GM19025 (cell line): ENCODE results near the gene CXCL9.
"Not testable (repeated sequence)": the region's sequence is repeated elsewhere in the genome, so short reads cannot be mapped to it uniquely, and the experiment has no call there.

Experiments
- ATAC-seq: cut with Tn5 transposase; IDR thresholded peaks from one replicate; pipeline ENCODE4 v1.9.1; 2021; ENCODE audit warnings: mild to moderate bottlenecking, low read depth, moderate library complexity; ENCODE audit not compliant: unreplicated experiment

Gene CXCL9

DNA sequence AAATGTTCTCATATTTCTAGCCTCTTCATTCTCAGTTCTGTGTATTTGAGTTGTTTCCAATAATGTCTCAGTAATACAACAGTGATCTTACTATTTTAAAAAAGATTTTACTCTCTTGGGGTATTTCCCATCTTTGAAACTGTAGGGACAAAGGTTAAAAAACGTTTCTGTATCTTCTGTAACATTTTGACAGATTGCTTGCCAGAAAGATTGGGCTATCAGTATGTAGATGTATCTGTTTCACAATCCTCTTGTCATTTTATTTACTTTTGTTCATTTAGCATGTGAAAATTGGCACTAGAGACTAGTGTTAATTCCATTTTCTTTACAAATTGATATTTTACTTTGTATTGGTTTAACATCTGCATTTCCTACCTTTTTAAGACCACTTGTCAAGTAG is 6.2 kb upstream of the CXCL9 start:
- ATAC-seq = no peak

DNA sequence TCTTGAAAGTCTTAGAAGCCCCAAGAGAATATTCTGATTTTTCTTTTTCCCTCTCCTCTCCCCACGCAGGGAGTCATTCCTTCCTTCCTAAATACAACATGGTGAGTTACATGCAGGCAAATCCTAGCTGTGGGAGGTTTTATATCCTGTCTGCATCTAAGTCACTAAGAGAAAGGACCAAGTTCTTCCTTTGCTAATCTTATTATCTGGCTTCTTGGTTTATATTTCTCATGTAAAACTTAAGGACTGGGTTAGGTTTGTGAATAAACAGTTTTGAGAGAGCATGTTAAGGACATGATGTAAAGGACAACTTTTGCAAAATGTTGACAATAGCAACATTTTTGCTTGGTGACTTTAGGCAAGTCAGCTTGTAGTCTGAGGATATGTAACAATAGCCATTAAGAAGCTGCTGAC is 5.1 kb upstream of the CXCL9 start:
- no peak for ATAC-seq

DNA sequence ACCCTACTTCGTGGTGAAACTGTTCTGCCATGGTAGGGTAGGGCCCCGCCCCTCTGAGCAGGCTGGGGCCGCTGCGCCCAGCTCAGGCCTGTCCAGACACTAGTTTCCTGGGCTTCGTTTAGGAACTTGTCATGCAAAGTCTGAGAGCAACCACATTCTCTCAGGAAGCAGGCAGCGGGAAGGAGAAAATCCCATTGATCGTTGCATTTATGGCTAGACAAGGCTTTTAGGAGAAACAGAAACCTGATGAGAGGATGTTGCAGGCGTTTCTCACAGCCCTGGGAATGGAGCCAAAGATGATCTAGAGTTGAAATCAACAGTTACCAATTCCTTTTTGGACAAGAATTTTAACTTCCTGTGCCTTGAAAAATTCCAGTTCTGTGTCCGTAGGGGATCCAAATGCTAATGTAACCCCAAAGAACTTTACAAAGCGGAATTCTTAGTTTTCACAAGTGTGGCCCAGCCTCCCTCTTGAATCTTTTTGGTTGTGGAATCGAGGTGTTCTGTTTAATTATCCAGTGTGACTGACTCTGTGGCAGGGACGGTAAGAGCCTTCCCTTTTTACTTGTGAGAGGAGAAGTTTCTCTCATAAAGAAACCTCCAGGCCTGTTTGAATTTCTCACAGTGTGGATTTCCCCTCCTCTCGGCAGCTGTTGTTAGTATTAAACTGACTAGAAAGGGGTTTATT is 4.5 kb upstream of the CXCL9 start:
- ATAC-seq = peak; percentile 72

DNA sequence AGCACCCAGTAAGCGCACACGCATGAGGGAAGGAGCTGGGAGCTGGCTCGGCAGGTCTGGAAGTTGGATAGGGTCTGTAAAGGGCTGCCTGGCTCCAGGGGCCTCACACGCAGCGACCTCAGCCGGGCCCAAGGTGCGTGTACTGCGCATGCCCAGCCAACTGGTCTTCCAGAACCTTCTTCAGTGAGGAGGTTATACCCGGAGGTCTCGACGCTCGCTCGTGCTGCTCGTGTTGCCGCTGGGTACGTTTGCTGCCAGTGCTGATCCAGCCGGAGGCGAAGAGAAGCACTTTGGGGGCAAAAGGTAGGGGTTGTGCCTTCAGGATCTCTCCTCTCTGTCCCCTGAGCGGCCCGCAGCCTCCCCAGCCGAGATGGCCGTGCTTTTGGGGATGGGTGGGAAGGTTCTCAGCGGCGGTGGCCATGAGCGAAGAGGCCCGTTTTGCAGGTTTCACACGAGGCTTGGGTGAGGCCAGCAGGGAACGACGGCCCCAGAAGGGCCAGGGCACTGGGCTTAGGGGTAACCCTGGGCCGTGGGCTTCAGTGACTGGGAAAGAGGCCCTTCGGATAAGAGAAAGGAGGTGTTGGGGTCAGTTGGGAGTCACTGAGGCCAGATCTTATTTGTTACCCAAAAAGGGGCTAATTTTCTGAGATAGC is 3.8 kb upstream of the CXCL9 start:
- ATAC-seq = no peak

DNA sequence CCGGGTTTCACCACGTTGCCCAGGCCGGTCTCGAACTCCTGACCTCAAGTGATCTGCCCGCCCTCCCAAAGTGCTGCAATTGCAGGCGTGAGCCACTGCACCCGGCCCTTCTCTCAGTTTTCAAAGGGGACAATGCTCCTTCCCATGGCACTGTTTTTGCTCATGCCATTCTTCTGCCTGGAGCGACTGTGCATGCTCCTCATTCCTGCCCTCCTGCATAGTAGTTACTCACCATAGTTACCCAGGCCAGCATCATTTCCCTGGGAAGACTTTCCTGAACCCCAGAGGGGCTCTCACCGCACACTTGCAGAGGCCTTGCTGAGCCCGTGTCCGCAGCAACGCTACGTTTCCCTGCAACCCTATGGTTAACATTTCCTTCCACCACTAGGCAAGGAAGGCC is 3.3 kb upstream of the CXCL9 start:
- no peak for ATAC-seq

DNA sequence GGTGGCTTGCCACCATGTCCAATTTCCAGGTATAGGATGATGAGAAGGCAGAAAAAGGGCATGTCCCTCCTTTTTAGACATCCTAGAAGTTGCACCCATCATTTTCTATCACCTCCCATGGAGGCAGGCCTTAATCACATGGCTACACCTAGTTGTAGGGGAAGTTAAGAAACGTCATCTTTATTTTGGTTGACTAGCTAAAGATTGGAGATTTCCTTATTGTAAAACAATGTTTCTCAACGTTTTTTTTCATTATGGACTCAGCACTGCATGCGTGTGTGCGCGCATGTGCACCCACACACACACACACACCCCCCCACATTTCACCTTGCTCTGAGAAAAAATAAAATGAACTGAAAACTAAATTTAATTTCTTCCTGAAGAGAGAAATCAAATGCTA is 2.0 kb upstream of the CXCL9 start:
- no peak for ATAC-seq

DNA sequence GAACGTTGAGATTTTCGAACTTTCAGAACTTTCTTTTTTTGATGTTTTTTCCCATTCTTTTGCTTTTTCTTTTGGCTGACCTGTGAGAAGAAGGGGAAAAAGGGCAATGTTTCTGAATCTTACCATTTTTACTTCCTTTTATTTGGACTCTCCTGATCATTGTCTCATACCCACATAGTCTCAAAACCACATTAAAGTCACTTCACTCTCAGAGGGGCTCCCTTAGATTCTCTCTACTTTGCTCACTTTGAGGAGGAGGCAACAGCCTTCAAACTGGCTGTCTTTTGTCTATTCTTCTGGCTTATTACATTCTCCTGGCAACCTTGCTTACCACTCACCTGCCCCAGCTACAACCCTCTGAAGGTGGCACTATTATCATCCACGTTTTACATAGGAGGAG is 3.7 kb downstream of the CXCL9 start:
- ATAC-seq = no peak

DNA sequence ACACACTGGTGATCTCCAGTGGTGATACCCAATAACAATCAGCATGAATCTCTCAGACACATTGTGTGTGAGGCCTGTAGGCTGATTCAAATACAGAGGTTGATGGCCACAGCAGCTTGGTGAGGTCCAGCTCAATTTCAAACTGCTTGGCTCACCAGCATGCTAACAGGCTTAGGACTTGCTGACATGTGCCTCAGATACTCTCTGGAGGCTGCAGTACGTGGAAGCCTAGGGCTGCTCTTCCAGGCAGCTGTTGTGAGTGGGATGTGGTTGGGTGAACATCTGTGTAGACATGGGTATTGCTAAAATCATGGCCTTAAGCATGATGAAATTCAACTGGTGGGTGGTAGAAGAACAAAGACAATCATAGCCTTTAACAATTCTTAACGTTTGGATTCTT is 4.3 kb downstream of the CXCL9 start:
- ATAC-seq = no peak

DNA sequence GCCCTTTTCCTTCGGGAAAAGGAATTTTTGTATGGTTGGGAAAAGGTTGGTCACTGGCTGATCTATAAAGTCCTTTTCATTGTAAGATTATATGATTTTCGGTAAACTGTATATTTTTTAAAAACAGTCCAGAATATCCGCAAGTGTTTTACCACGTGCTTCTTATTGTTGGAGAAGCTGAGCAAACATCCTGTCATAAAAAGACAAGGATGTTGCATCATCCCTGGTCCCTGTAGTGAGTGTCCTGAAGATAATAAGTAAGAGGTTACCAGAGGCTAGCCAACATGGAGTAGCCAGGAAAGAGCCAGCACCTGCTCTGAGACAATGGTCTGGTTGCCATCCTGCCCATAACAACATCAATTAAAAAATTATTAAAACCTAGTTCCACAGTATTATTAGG is 5.1 kb downstream of the CXCL9 start:
- ATAC-seq = no peak

DNA sequence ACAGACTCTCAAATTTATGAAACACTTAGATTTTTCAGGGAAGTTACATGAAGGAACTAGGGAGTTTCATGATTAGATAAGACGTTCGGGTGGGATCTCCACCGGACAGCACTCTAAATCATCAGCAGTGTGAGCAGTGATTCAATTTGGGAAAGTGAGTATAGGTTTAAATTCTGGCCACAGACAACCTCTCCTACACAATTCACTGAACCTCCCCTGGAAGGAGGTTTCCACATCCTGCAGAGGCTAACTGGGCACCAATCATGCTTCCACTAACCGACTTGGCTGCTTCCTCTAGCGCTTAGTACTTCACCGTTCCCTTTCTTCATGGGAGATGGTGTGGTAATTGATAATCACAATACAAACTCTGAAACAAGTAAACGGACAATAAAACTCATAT is 5.6 kb downstream of the CXCL9 start:
- ATAC-seq = no peak

DNA sequence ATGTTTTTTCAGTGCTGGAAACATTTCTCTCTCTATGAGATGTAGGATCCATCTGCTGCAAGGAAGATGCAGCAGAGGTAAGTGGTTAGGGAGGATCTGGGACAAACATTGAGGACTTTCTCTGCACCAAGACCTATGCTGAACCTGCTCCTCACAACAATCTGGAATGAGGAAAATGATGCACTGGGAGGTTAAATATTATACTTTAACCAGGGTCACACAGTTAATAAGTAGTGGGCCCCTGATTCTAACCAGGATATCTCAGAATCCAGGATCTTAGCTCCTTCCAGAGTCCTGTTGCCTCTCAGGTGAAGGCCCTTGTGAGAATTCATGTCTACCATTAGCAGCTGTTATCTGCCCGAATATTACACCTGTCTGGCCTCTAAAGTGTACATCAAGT is 7.0 kb downstream of the CXCL9 start:
- no peak for ATAC-seq

DNA sequence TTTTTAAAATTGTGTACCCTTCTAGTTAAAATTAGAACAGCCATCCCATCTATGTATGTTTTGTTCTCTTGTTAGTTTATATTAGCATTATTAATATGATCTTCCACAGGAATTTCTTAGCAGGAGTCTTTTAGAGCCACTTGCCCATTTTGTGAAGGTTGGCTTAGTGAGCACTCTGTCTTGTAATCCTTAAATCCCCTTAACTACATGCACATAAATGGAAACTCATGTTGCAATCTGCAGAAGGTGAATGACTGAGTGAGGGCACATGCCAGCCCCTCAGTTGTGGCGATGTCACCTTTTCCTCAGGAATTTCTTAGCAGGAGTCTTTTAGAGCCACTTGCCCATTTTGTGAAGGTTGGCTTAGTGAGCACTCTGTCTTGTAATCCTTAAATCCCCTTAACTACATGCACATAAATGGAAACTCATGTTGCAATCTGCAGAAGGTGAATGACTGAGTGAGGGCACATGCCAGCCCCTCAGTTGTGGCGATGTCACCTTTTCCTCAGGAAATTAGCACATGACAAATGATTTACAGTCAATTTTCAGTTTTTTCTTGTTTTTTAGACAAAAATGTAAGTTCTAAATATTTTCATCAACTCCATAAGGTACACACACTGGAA is 8.7 kb downstream of the CXCL9 start:
- not testable (repeated sequence) for ATAC-seq

DNA sequence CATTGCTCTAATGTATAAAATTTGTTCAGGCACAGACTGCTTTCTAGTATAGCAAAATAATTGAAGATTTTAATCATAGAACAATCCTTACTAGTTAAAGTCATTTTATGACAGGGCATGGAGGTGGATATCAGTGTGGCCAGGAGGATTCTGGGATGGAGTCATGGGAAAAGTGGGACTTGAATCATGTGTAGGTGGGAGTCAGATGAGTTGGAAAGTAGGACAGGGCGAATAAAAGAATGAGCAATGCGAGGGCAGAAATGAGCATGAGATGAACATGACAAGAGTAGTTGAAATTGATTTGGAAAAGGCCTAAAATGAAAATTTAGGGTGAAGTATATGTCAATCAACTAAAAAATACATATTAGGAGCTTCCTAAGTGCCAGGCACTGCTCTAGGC is 9.4 kb downstream of the CXCL9 start:
- ATAC-seq = no peak

DNA sequence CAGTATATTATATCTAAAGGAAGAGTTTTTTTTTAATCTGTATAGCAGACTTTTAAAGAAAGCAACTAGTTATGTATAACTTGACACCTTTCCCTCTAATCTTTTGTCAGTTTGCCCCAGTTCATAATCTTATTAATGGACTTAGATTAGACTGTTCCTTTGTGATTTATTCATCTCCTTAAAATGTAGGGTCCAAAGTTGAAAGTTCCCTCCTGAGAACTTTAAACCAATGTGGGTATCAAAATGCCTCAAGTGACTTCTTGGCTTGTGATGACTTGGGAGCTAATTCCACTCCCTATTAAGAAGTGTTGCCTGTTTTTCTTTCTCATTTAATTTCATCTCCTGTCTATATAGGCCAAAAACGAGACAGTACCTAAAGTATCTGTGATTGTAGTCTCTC is 10.2 kb downstream of the CXCL9 start:
- no peak for ATAC-seq

DNA sequence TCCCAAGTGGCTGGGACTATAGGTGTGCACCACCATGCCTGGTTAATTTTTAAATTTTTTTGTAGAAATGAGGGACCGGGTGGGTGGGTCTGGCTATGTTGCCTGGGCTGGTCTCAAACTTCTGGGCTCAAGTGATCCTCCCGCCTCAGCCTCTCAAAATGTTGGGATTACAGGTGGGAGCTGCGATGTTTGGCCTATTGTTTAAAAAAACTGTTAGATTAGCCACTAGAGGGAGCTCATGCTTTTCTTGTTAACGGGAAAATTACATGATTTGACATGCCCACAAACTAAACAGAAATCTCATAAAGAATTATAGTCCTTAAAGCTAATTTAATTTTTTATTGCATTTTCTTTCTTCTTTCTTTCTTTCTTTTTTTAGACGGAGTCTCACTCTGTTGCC is 11.6 kb downstream of the CXCL9 start:
- ATAC-seq = no peak

DNA sequence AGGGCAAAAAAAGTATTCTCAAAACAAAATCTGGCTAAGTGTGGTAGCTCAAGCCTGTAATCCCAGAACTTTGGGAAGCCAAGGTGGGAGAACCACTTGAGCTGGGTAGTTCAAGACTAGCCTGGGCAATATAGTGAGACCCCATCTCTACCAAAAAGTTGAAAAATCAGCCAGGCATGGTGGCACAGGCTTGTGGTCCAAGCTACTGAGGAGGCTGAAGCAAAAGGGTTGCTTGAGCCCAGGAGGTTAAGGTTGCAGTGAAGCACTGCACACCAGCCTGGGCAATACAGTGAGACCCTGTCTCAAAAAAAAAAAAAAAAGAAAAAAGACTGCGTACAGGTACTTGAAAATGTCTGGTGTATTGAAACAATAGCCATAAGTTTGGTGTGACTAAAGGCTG is 14.8 kb downstream of the CXCL9 start:
- no peak for ATAC-seq

DNA sequence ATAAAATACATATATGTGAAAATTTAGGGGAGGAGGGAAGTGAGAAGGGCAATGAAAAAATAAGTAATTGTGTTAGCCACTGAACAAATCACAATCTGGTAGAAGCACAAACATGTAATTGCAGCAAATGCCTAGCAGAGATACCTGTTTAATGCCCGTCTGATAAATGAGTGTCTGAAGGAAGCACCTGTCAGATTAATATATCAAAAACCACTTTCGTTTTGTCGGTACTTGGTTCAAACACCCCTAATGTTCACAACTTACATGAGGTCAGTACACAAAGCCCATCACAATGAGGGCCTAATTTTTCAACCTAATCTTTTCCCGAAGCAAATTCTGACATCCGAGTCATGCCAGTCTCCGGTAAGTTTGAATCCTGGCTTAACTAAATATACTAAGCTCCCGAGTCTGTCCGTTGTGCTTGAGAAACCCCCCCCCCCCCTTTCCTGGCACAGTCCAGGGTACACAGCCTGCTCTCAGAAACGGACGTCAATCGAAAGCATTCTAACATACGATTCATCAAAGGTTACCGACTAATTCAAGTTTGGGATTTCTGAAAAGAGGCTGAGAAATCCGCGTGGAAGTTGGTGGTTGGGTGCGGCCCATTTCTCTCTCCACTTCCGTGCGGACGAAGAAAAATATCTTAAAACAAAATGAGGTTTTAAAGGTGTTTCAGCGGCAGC is 17.3 kb downstream of the CXCL9 start:
- no peak for ATAC-seq

DNA sequence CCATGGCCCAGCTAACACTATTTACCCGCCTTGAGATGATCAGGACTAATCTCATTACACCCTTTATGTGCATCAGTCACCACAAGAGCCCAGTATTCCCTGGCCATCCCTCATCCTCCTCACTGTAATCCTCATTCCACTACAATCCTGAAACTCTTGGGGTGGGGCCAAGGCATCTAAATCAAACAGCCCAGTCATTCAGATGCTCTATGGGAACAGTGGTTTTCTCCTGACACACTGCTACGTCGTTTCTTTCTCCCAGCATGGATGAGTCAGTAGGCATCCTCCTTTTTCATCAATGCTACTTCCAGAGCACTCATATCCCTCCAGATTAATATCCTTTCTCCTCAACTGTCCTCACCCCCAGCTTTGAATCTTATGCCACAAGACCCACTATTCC is 22.2 kb downstream of the CXCL9 start:
- no peak for ATAC-seq

DNA sequence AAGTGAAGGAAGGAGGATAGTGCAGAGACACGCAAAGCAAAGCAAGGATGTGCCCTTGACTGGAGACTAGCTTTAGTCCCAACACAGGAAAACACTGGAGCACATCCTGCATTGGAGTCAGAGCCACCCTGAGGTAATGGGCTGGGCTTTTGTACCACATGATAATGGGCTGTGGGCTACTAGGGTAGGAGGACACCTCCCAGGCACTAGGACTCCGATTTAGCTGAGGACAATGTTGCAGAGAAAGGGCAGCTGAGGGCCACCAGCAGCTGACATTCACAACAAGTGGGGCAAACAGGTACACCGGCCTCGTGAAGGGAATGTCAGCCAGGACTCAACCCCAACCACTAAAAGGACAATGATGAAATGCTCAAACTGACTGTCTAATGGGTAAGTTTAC is 26.7 kb downstream of the CXCL9 start:
- ATAC-seq = no peak

DNA sequence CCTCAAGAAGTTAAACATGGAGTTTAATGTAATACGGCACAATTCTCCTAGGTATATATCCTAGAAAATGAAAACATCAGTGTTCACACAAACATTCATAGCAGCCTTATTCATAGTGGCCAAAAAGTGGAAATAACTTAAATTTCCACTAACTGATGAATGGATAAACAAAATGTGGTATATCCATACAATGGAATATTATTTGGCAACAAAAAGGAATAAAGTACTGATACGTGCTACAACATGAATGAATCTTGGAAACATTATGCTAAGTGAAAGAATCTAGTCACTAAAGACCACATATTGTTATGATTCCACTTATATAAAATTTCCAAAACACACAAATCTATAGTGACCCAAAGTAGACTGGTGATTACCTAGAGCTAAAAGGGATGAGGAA is 31.1 kb downstream of the CXCL9 start:
- no peak for ATAC-seq

DNA sequence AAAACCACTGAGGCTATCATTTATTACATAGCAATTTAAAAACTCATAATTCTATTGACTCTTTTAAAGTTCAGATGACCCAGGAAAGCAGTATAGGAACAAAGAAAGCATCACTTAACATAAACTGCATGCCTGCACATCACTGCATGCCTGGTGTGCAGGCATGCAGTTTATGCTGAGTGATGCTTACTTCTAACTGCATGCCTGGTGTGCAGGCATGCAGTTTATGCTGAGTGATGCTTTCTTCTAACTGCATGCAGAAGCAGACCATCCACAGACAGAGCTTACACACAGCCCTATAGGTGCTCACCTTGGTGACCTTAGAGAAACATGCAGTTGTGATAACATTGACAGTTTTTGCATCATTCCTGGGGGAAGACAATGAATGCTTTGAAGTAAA is 33.5 kb downstream of the CXCL9 start:
- no peak for ATAC-seq

DNA sequence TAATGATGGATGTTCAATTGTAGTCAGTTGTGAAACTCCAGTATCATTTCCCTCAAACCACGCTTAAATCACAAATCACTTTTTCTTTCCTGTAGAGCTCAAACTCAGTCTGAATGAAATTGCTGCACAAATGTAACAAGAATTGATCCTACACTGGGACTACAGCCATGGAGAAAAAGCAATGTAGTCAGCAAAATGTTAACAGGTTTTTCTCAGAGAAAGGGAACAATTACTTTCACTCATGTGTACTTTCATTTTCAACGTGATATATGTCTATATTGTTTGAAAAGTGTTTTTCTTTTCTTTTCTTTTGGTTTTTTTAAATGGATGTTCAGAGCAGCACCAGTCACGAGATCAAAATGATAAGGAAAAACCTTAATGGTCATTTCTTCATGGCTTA is 39.2 kb downstream of the CXCL9 start:
- ATAC-seq = no peak
